DOHH2 (cell line): ENCODE results near the gene ANTKMT.

ENCODE experiments used
- H3F3A ChIP-seq: fragments of 200-600 bp; sonication (generic), shearing (Covaris generic); 2 replicates; pipeline ENCODE4 v1.6.0; 2016; ENCODE audit warnings: antibody characterized with exemption, mild to moderate bottlenecking; ENCODE audit not compliant: control insufficient read depth, insufficient read depth
- H3K27ac ChIP-seq: fragments of 200-600 bp; sonication (generic); 2 replicates; pipeline ENCODE4 v1.5.1; 2014; ENCODE audit warnings: low read depth, mild to moderate bottlenecking, low read length, moderate library complexity
- H3K27me3 ChIP-seq: fragments of 200-600 bp; sonication (generic); 2 replicates; pipeline ENCODE4 v1.6.1; 2014; ENCODE audit warnings: mild to moderate bottlenecking, low read length, mixed read lengths; ENCODE audit not compliant: control insufficient read depth
- H3K36me3 ChIP-seq: fragments of 200-600 bp; sonication (generic); 2 replicates; pipeline ENCODE4 v1.6.1; 2014; ENCODE audit warnings: mild to moderate bottlenecking, low read length, moderate library complexity, mixed read lengths; ENCODE audit not compliant: control insufficient read depth
- H3K4me1 ChIP-seq: fragments of 200-600 bp; sonication (generic); 2 replicates; pipeline ENCODE4 v1.6.1; 2014; ENCODE audit warnings: mild to moderate bottlenecking, low read length, mixed read lengths; ENCODE audit not compliant: control insufficient read depth
- H3K4me2 ChIP-seq: fragments of 200-600 bp; sonication (generic); 2 replicates; pipeline ENCODE4 v1.6.0; 2014; ENCODE audit warnings: mild to moderate bottlenecking, low read length, moderate library complexity
- H3K4me3 ChIP-seq: fragments of 200-600 bp; sonication (generic); 2 replicates; pipeline ENCODE4 v1.5.1; 2014; ENCODE audit warnings: mild to moderate bottlenecking, low read length, mixed read lengths
- H3K79me2 ChIP-seq: fragments of 200-600 bp; sonication (generic); 2 replicates; pipeline ENCODE4 v1.6.1; 2014; ENCODE audit warnings: mild to moderate bottlenecking, low read length, mixed read lengths; ENCODE audit not compliant: control insufficient read depth
- H3K9me2 ChIP-seq: fragments of 200-600 bp; sonication (generic); replicated peaks from 2 replicates; pipeline ENCODE4 v1.6.1; 2014; ENCODE audit warnings: mild to moderate bottlenecking, low read length, mixed read lengths; ENCODE audit not compliant: control insufficient read depth
- H3K9me3 ChIP-seq: fragments of 200-600 bp; sonication (generic); 2 replicates; pipeline ENCODE4 v1.6.1; 2014; ENCODE audit warnings: antibody characterized with exemption, low read length, mixed read lengths; ENCODE audit not compliant: control insufficient read depth, insufficient read depth
- H4K20me1 ChIP-seq: fragments of 200-600 bp; sonication (generic); 2 replicates; pipeline ENCODE4 v1.6.0; 2014; ENCODE audit warnings: low read depth, mild to moderate bottlenecking, antibody characterized with exemption, low read length, moderate library complexity; ENCODE audit not compliant: control insufficient read depth, insufficient read depth
- CTCF ChIP-seq: fragments of 200-600 bp; sonication (generic); IDR thresholded peaks from one replicate; pipeline ENCODE4 v1.5.1; 2014; ENCODE audit warnings: antibody characterized with exemption, mild to moderate bottlenecking, low read depth, low read length; ENCODE audit not compliant: poor library complexity, severe bottlenecking
- EZH2phosphoT487 ChIP-seq: fragments of 200-600 bp; sonication (generic); IDR thresholded peaks from 2 replicates; pipeline ENCODE4 v1.6.1; 2017; ENCODE audit warnings: borderline replicate concordance, mild to moderate bottlenecking, antibody characterized with exemption, low read length, moderate library complexity, mixed read lengths

The ANTKMT gene

DNA sequence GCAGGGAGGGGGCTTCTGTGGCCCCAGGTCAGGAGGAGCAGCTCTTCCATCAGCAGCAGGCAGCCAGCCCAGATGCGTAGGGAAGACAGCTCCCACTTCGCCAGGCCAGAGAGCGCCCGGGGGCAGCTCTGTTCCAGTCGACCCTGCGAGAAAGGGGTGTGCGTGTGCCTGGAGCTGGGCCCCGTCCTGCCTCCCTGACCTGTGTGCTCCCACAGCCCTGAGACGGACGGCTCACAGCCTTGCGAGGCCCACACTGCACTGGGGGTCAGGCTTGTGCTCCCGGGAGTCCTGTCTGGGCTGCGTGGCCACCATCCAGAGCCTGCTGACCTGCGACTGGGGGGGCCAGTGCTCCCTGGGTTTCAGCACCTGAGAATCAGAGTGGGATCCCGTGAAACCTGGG, 39.1 kb downstream of the ANTKMT start:
- no peaks in the 10 kb centered on the region for H3K4me1 ChIP-seq
- H3K9me2 ChIP-seq, result no peaks in the 10 kb centered on the region
- H3K36me3 ChIP-seq, result no peaks in the 10 kb centered on the region
- no peaks in the 10 kb centered on the region for H3K9me3 ChIP-seq
- no peaks in the 10 kb centered on the region for H3K79me2 ChIP-seq
- TF ChIP-seq EZH2phosphoT487 (no peak), CTCF (no peak)
- H3K27me3 ChIP-seq, result peaks cover 3% of the 10 kb centered on the region; the same call in 1 of the 2 replicates
- no peak overlapping the region for H3K4me3 ChIP-seq
- no peaks in the 10 kb centered on the region for H4K20me1 ChIP-seq
- no peaks in the 10 kb centered on the region for H3F3A ChIP-seq
- no peak overlapping the region for H3K27ac ChIP-seq
- no peak overlapping the region for H3K4me2 ChIP-seq

DNA sequence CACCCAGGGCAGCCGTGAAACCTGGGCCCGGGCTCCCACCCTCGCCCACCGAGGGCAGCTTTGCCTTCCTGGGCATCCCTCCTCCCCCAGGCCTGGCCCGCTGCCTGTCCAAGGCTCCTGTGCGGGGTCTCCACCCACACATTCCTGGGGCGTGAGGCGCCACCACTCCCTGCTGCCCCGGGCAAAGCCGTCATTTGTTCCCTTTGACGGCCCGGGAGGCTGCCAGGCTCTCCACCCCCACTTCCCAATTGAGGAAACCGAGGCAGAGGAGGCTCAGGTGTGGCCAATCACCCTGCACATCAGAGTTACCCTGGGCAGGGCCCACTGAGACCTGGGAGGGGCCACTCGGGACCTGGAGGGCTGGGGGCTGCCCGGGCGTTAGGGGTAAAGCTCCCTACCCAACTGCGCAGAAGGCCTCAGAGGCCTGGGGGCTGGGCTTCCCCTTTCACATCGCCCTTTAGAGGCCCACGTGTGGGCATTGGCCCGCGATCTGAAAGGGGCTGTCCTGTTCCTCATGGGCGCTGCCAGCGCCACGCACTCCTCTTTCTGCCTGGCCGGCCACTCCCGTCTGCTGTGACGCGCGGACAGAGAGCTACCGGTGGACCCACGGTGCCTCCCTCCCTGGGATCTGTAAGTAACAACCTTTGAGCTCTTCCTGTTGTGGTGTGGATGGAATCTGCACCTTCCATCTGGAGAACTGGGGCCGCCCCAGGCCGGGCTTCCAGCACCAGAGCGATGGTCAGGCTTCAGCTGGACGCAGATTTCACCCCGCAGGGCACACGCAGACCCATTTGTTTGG, 39.8 kb downstream of the ANTKMT start, which contains the start of gene MSLN:
MSLN (plus strand) TSS at position 190 of the 799 bp plus-strand sequence. CDS start 1,947 bp downstream, outside the sequence.
- Histone ChIP-seq H4K20me1 (no peaks in the 10 kb centered on the region), H3K27ac (no peak within 1 kb of the TSS), H3K36me3 (no peaks in the 10 kb centered on the region), H3F3A (no peaks in the 10 kb centered on the region), H3K9me2 (no peaks in the 10 kb centered on the region), H3K4me3 (no peak within 1 kb of the TSS), H3K4me2 (no peak within 1 kb of the TSS), H3K27me3 (peaks cover 3% of the 10 kb centered on the region; the same call in 1 of the 2 replicates), H3K9me3 (no peaks in the 10 kb centered on the region), H3K79me2 (no peaks in the 10 kb centered on the region), H3K4me1 (no peaks in the 10 kb centered on the region)
- TF ChIP-seq CTCF (no peak), EZH2phosphoT487 (no peak)

DNA sequence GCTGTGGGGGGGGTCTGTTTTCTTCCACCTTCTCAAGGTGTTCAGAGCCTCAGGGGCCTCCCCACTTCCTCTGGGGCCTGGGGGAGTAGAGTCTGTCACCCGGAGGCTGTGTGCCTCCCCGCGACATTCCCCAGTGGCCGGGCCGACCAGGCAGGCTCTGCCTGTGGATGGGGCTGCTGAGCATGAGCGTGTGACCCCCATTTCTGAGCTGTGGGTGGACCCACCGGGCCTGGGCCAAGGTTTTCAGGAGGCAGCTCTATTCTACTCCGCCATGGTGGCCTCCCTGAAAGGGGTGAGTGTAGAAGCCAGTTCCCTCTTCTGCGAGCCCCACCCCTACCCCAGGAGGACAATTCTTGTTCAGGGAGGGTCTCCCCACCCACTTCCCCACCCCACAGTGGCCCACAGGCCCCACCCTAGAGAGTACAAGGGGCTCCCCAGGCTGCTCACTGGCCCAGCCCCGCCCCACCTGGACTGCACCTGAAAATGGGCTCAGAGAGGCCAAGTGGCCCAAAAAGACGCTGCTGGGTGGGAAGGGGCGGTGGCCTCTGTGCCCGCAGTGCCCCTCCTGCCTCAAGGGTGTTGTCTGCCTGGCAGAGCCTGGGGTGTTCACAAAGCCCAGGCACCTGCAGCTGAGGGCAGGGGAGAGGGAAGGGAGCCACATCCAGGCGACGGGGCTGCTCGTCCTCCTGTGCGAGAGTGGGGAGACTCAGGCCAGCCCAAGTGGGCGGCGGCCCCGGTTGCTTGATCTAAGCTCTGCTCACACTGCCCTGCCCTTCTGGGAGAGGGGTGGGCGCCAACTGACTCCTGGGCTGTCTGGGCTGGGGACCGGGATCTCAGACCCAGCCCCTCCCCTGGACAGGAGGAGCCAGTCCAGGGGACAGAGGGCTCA, 40.9 kb downstream of the ANTKMT start:
- TF ChIP-seq EZH2phosphoT487, result no peak
- TF ChIP-seq CTCF, result no peak
- Histone ChIP-seq H3K4me2 (no peak overlapping the region), H3K36me3 (no peaks in the 10 kb centered on the region), H4K20me1 (no peaks in the 10 kb centered on the region), H3K9me2 (no peaks in the 10 kb centered on the region), H3K79me2 (no peaks in the 10 kb centered on the region), H3F3A (no peaks in the 10 kb centered on the region), H3K4me3 (no peak overlapping the region), H3K27me3 (no peaks in the 10 kb centered on the region), H3K4me1 (no peaks in the 10 kb centered on the region), H3K9me3 (no peaks in the 10 kb centered on the region), H3K27ac (no peak overlapping the region)
